Activated CD8-positive, alpha-beta memory T cell treated with anti-CD3 and anti-CD28 coated beads for 48 hours (primary cell): ENCODE measurements around the gene MBNL1.
"Not testable (repeated sequence)": the region's sequence is repeated elsewhere in the genome, so short reads cannot be mapped to it uniquely, and the experiment has no call there.

Source experiments
- DNase-seq, 3 experiments: peaks; one replicate each; pipeline ENCODE4 v3.0.0-alpha.2; 2020; ENCODE audit warnings: low read depth in 2 of 3, low spot score in 2 of 3

MBNL1 gene

DNA sequence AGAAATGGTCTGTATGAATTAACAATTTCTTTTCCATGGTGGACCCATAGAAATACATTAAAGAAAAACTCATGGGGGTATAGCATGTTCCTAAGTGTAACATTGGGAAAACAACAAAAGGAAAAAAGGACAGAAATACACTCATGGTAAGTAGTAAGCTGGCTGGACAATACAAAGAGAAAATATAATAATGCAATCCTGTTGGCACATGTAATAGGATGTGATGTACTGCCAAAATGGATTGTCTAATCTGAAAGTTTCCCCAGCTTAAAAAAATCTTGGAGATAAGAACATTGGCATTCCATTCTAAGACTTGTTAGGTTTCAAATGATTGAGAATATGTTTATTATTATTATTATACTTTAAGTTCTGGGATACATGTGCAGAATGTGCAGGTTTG is 128.1 kb downstream of the MBNL1 start:
- no peak for DNase-seq

- DNase-seq: not testable (repeated sequence)
Observed at GRCh38 chr3:152397348-152397747, 128.6 kb downstream of the MBNL1 start.

GRCh38 chr3:152398495-152398894 is 129.8 kb downstream of the MBNL1 start:
- DNase-seq: no peak

GRCh38 chr3:152399374-152399773 is 130.6 kb downstream of the MBNL1 start:
- no peak for DNase-seq

DNA sequence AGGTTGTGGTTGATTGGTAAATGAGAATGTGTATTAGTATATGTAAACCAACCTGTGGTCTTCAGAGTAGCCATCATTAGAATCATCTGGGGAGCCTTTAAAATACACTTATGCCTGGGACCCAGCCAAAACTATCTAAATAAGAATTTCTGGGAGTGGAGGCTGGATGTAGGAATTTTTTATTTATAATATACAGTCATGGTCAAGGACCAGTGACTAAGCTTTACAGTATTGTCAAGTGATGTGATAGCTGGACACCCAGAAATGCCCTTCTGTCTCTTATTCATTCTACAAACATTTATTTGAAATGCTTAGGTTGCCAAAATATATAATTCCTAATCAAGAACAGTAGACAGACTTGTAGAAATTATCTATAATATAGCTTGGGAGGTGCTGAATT is 132.2 kb downstream of the MBNL1 start:
- DNase-seq: no peak

DNA sequence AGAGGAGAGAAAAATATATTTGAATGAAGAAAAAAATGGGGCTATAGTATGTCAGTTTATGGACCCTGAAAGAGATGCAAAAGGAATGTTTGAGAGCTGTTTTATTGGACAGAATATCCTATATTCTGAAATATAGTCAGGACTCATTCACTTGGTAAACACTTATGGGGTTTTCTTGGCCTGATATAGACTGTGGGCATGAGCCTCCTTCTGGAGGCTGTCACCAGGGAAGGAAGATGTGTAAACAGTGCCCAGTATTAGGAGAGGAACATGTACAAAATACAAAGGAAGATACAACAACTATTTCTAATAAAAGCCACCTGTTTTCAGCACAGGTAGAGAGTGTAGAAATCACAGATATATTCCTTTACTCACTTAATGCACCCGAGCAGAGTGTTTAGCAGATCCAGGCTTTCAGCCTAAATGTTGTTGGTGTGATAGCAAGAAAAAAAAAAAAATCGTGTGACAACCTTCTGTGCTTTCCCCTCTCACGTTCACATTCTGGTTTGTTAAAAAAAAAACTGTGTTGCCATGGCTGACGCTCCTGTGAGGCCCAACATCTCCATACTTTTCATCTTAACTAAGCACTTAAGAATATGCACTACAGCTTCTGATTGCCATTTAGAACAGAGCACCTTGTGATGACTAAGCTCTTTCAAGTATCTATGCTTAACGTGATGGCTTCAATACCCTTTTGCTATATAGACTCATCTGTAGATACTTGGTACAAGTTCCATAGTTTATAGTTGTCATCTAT is 134.1 kb downstream of the MBNL1 start:
- DNase-seq: no peak

GRCh38 chr3:152403632-152404066 is 134.9 kb downstream of the MBNL1 start:
- no peak for DNase-seq

DNA sequence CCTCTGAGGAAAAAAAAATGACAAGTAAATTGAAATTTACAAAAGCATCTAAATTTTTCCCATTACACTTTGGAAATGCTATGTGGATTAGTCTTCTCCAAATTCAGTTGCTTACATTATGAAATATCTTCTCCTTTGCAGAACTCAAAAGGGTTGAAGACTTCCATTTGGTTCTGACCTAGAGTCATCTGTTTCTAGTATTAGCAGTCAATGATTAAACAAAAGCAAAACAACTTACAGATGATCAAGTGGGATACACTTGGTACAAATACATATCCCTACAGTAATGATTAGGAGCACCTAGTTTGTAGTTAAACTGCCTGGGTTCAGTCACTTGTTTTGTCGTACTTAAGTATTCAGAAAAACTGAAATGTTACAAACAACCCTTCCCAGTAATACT is 136.2 kb downstream of the MBNL1 start:
- no peak for DNase-seq

- no peak for DNase-seq
Observed at GRCh38 chr3:152405915-152406802, 137.4 kb downstream of the MBNL1 start.

DNA sequence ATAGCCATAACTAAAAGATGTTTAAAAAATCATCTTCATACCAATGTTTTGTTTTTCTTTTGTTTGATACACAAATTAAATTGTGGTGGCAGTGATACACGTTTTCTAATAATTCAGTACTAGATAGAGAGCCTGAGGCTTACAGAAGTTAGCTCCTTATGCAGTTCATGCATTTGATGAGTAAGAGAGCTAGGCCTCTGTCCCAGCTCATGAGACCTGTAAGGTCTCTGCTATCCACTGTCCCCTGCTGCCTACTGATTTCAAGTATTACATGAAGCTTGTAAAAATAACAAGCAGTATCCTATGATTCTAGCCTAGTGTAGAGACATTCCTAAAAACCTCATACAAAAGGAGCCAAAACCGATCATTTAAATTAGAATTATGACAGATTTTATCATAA is 144.5 kb downstream of the MBNL1 start:
- no peak for DNase-seq

DNA sequence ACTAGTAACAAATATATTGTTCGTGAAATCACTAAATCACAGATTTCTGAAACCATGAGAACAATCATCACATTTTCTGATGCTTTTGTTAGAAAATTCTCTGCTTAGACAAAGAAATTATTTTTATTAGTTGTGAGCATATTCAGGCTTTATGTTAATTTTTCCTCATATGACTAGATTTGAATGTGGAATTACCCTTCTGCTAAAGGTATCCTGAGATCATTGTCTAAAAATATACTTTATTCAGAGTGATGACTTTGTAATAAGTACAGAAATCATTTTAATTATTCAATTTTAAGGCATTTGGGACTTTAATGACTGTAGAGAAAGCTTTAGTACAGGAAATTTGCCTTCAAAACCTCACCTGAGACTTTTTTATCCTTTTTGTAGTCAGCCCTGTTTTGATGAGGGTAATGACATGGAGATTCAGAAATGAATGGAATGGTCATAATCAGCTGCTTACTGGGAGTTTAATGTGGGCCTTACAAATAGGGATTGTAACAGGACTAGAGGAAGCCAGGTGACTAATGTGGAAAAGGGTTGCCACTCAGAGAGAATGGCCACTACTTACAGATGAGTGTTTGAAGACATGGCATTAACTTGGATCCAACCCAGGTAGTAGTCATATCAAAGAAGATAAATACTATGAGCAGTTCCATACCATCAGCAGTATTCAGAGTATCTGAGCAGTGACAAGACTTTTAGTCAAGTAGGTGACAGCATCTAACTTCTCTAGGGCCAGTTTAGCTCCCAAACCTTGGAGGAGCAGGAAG is 148.3 kb downstream of the MBNL1 start:
- no peak for DNase-seq

GRCh38 chr3:152419748-152420147 is 151.0 kb downstream of the MBNL1 start:
- no peak for DNase-seq

- no peak for DNase-seq
Observed at GRCh38 chr3:152421162-152421561, 152.4 kb downstream of the MBNL1 start.

- DNase-seq: no peak
Observed at GRCh38 chr3:152426393-152426792, 157.7 kb downstream of the MBNL1 start.

- DNase-seq: no peak
Observed at GRCh38 chr3:152428577-152428976, 159.8 kb downstream of the MBNL1 start.

DNA sequence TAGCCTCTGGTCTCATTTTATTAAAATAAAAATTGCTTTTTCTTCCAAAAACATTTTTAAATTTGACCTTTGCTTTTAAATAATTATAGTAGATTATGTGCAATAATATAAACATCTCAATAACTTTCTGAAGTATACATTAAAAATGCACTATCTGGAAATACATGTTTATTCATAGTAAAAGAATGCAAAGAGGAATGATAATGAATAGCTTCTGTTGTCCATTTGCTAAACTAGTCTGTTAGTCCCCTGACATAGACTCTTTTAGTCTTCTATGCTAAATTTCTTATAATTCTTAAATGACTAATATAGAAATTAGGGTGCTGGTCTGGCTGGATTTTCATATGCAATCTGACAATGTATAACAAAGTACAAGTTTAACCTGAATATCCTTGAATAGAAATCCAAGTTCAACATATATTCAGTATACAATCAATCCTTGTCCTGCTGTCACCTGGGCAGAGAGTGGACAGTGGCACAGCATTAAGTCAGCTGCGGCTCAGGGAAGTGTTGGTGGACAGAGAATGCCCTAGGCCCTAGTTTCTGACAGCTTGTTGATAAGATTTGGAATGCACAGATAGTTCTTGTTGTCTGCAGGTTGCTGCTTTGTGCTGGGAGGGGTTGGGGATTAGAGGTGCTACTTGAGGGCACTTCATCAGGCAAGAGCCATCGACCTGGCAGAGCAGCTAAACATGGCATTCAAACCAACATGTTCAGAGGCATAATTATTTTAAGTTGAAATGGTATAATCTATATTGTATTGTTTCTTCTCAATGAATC is 161.7 kb downstream of the MBNL1 start:
- DNase-seq: no peak

GRCh38 chr3:152434142-152434541 is 165.4 kb downstream of the MBNL1 start:
- DNase-seq: no peak

DNA sequence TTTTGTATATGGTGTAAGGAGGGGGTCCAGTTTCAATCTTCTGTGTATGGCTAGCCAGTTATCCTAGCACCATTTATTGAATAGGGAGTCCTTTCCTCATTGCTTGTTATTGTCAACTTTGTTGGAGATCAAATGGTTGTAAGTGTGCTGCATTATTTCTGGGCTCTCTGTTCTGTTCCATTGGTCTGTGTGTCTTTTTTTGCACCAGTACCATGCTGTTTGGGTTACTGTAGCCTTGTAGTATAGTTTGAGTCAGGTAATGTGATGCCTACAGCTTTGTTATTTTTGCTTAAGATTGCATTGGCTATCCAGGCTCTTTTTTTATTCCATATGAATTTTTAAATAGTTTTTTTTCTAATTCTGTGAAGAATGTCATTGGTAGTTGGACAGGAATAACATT is 166.5 kb downstream of the MBNL1 start:
- not testable (repeated sequence) for DNase-seq

GRCh38 chr3:152436707-152437590 is 168.2 kb downstream of the MBNL1 start:
- DNase-seq: no peak

- no peak for DNase-seq
Observed at GRCh38 chr3:152438181-152438580, 169.5 kb downstream of the MBNL1 start.
